Natural killer cell (primary cell): ENCODE data around the gene SEMA5A. TPM values are rescaled to one million over a fixed set of nuclear protein-coding genes. Genes with fewer than 3 reads are reported as not detected.

Experiments
- ATAC-seq, 3 donors: fragments of 150-1000 bp in 2 of 3; fragments of 200-7000 bp in 1 of 3; cut with Tn5 transposase; 1 replicate in 1 of 3; 2 replicates in 2 of 3; pipeline ENCODE4 v1.10.0; 2021; ENCODE audit warnings: mild to moderate bottlenecking in 2 of 3, moderate library complexity in 2 of 3
- DNase-seq, 2 donors: peaks; one replicate each; pipeline versions ENCODE4 v3.0.0 to v3.0.0-alpha.2; 2013 to 2021; ENCODE audit warnings: mixed read lengths in 1 of 2
- H3K27ac ChIP-seq: one replicate; pipeline ENCODE4 v1.5.1; 2013; ENCODE audit warnings: mild to moderate bottlenecking, low read length
- H3K27me3 ChIP-seq: one replicate; pipeline ENCODE4 v1.6.1; 2013; ENCODE audit warnings: low read length; ENCODE audit not compliant: control insufficient read depth, insufficient read depth
- H3K36me3 ChIP-seq: one replicate; pipeline ENCODE4 v1.6.1; 2013; ENCODE audit warnings: low read length; ENCODE audit not compliant: control insufficient read depth, insufficient read depth
- H3K4me1 ChIP-seq: one replicate; pipeline ENCODE4 v1.6.1; 2013; ENCODE audit warnings: low read length; ENCODE audit not compliant: control insufficient read depth, insufficient read depth
- H3K4me3 ChIP-seq: one replicate; pipeline ENCODE4 v1.5.1; 2013; ENCODE audit warnings: low read length
- H3K9me3 ChIP-seq: one replicate; pipeline ENCODE4 v1.6.1; 2013; ENCODE audit warnings: low read length; ENCODE audit not compliant: control insufficient read depth, insufficient read depth
- H3K27ac Mint-ChIP-seq, 2 donors: one replicate each; pipeline ENCODE4 v1.8.0; 2022; ENCODE audit warnings: mild to moderate bottlenecking in 2 of 2, mixed read lengths in 2 of 2, moderate library complexity in 1 of 2
- H3K27me3 Mint-ChIP-seq, 2 donors: one replicate each; pipeline ENCODE4 v1.8.0; 2022; ENCODE audit warnings: low read depth in 2 of 2, mixed read lengths in 2 of 2
- H3K36me3 Mint-ChIP-seq: one replicate; pipeline ENCODE4 v1.8.0; 2022; ENCODE audit warnings: mixed read lengths
- H3K4me1 Mint-ChIP-seq, 2 donors: one replicate each; pipeline ENCODE4 v1.8.0; 2022; ENCODE audit warnings: mixed read lengths in 2 of 2
- H3K4me3 Mint-ChIP-seq: one replicate; pipeline ENCODE4 v1.8.0; 2022; ENCODE audit warnings: mild to moderate bottlenecking, moderate library complexity, mixed read lengths
- H3K9me3 Mint-ChIP-seq, 2 donors: one replicate each; pipeline ENCODE4 v1.8.0; 2022; ENCODE audit warnings: mixed read lengths in 2 of 2
- CTCF ChIP-seq: fragments of 200-600 bp; IDR thresholded peaks from one replicate; pipeline ENCODE4 v1.8.0; 2022; ENCODE audit warnings: antibody characterized with exemption
- WGBS: methylation state at CpG from one replicate; pipeline ENCODE4 v1.1.7; 2013; ENCODE audit warnings: missing lambda C conversion rate; ENCODE audit not compliant: insufficient coverage; 5-methylcytosine and 5-hydroxymethylcytosine counted together
- intact Hi-C: fragments of 100-400 bp; cut with micrococcal nuclease; formaldehyde crosslinking; loops from one replicate; pipeline ENCODE4 v1.14.2; 2022
- total RNA-seq, 4 donors: library from RNA; stranded (reverse); fragments of 120-200 nt in 1 of 4; gene quantifications; one replicate each; pipeline versions ENCODE4 v1.2.3 to v1.2.4, GENCODE V29; 2013 to 2022

SEMA5A gene
- total RNA-seq, 3 donors from 2014 or later (not counting 1 experiment from before 2014, with no cell fraction given): 0.15 TPM; not detected in 2

- H3K36me3 Mint-ChIP-seq: no peaks in the 10 kb centered on the region
- no peaks in the 10 kb centered on the region for H3K4me1 Mint-ChIP-seq
- no peaks in the 10 kb centered on the region for H3K27me3 Mint-ChIP-seq
- H3K4me3 ChIP-seq: no peak overlapping the region
- H3K27ac Mint-ChIP-seq: no peak overlapping the region
- TF ChIP-seq CTCF: no peak
- WGBS: 85% methylated on average over 4 of the region's 4 CpGs
- no peaks in the 10 kb centered on the region for H3K4me1 ChIP-seq
- no peak overlapping the region for H3K27ac ChIP-seq
- H3K4me3 Mint-ChIP-seq: no peak overlapping the region
- ATAC-seq (no peak), DNase-seq (no peak)
- peaks cover 8 to 10% of the 10 kb centered on the region in 2 donors for H3K9me3 Mint-ChIP-seq
- H3K27me3 ChIP-seq: no peaks in the 10 kb centered on the region
- intact Hi-C loops: no loop called here
- H3K36me3 ChIP-seq: no peaks in the 10 kb centered on the region
- no peaks in the 10 kb centered on the region for H3K9me3 ChIP-seq
Measured at GRCh38 chr5:9555961-9556360, 10.1 kb upstream of the SEMA5A start.

- intact Hi-C loops: no loop called here
- ATAC-seq: no peak
- Histone ChIP-seq H3K9me3 (no peaks in the 10 kb centered on the region), H3K4me3 (no peak overlapping the region), H3K27me3 (no peaks in the 10 kb centered on the region), H3K27ac (no peak overlapping the region), H3K36me3 (no peaks in the 10 kb centered on the region), H3K4me1 (no peaks in the 10 kb centered on the region)
- whole genome bisulfite sequencing: 84% methylated on average over 5 of the region's 5 CpGs
- Mint-ChIP-seq H3K4me1 (no peaks in the 10 kb centered on the region), H3K27me3 (no peaks in the 10 kb centered on the region), H3K36me3 (no peaks in the 10 kb centered on the region), H3K4me3 (no peak overlapping the region), H3K27ac (no peak overlapping the region), H3K9me3 (peaks cover 10 to 11% of the 10 kb centered on the region in 2 donors)
- no peak for TF ChIP-seq CTCF
- DNase-seq: no peak
Measured at GRCh38 chr5:9554122-9554521, 8.2 kb upstream of the SEMA5A start.

- Histone ChIP-seq H3K27me3 (no peaks in the 10 kb centered on the region), H3K27ac (no peak overlapping the region), H3K4me1 (no peaks in the 10 kb centered on the region), H3K9me3 (no peaks in the 10 kb centered on the region), H3K4me3 (no peak overlapping the region), H3K36me3 (no peaks in the 10 kb centered on the region)
- TF ChIP-seq CTCF: no peak
- Mint-ChIP-seq H3K4me1 (no peaks in the 10 kb centered on the region), H3K9me3 (peaks cover 10 to 11% of the 10 kb centered on the region in 2 donors), H3K27me3 (no peaks in the 10 kb centered on the region), H3K36me3 (no peaks in the 10 kb centered on the region), H3K4me3 (no peak overlapping the region), H3K27ac (no peak overlapping the region)
- 90% methylated on average over 4 of the region's 4 CpGs for WGBS
- DNase-seq (no peak), ATAC-seq (no peak)
- intact Hi-C loops: no loop called here
Measured at GRCh38 chr5:9553561-9553960, 7.7 kb upstream of the SEMA5A start.
